NCI-H82 treated with DMSO at 0.1 percent for 48 hours (cell line): ENCODE results near the gene RPL13.

ENCODE experiments used
- DNase-seq: peaks from one replicate; lab custom pipeline; 2025; ENCODE audit not compliant: unreplicated experiment; lab: John Stamatoyannopoulos, UW

Gene RPL13

GRCh38 chr16:89560378-89561141 is at the start of gene RPL13:
TSS of gene RPL13 (plus strand) at chr16:89560682. CDS start at chr16:89560960, 278 bp downstream.
- peak; percentile 77 for DNase-seq

GRCh38 chr16:89511374-89511773 is 49.1 kb upstream of the RPL13 start:
- no peak for DNase-seq

GRCh38 chr16:89512453-89512852 is 48.0 kb upstream of the RPL13 start:
- DNase-seq = no peak

- DNase-seq = no peak
Observed at GRCh38 chr16:89517128-89517527, 43.4 kb upstream of the RPL13 start.

GRCh38 chr16:89519881-89520280 is 40.6 kb upstream of the RPL13 start:
- no peak for DNase-seq

GRCh38 chr16:89522287-89522686 is 38.2 kb upstream of the RPL13 start:
- DNase-seq = no peak

GRCh38 chr16:89523680-89524344 is 36.7 kb upstream of the RPL13 start:
- no peak for DNase-seq

GRCh38 chr16:89525146-89525913 is 35.2 kb upstream of the RPL13 start:
- no peak for DNase-seq

- no peak for DNase-seq
Observed at GRCh38 chr16:89529097-89529496, 31.4 kb upstream of the RPL13 start.

GRCh38 chr16:89530401-89531381 is 29.8 kb upstream of the RPL13 start:
- no peak for DNase-seq

- no peak for DNase-seq
Observed at GRCh38 chr16:89531821-89532526, 28.5 kb upstream of the RPL13 start.

GRCh38 chr16:89534252-89534756 is 26.2 kb upstream of the RPL13 start:
- no peak for DNase-seq

- no peak for DNase-seq
Observed at GRCh38 chr16:89536371-89536770, 24.1 kb upstream of the RPL13 start.

GRCh38 chr16:89536886-89537548 is 23.5 kb upstream of the RPL13 start:
- no peak for DNase-seq

GRCh38 chr16:89537549-89537925 is 22.9 kb upstream of the RPL13 start:
- no peak for DNase-seq

GRCh38 chr16:89538286-89538685 is 22.2 kb upstream of the RPL13 start:
- no peak for DNase-seq

GRCh38 chr16:89540557-89540956 is 19.9 kb upstream of the RPL13 start:
- no peak for DNase-seq

GRCh38 chr16:89541792-89542191 is 18.7 kb upstream of the RPL13 start:
- no peak for DNase-seq

- no peak for DNase-seq
Observed at GRCh38 chr16:89544113-89544512, 16.4 kb upstream of the RPL13 start.
